ENCODE results near the gene ATP2C2.

The ATP2C2 gene

DNA sequence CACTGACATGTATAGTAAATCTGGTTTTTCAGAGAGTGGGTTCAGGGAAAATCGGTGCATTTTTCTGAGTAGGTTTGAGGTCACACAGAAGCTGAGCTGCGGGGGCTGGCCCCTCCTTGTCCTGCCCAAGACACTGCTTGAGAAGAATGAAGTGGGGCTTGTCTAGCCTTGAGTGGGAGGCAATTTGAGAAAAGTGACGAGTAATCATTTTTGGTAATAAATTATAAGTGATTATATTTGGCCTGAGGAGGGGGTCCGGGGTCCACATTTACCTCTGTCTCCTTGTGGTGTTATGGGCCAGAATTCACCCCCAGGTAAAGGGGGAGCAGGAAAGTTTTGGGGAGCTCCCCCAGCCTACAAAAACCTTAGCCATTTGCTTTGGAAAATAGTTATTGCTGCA is 45.6 kb upstream of the ATP2C2 start:
- Histone ChIP-seq H3K4me2 (ENCODE audit: low read depth, low read length, poor library complexity, severe bottlenecking) (no peak overlapping the region), H3K27me3 (ENCODE audit: low read length) (no peaks in the 10 kb centered on the region), H2AFZ (ENCODE audit: low read depth, low read length, severe bottlenecking) (no peak overlapping the region), H3K9ac (ENCODE audit: low read length) (no peak overlapping the region), H4K20me1 (ENCODE audit: low read depth, low read length) (no peaks in the 10 kb centered on the region), H3K27ac (ENCODE audit: low read depth, low read length) (no peak overlapping the region), H3F3A (ENCODE audit: insufficient read depth) (no peaks in the 10 kb centered on the region), H3K9me3 (ENCODE audit: insufficient read depth, low read length) (peaks cover 4% of the 10 kb centered on the region; the same call in 1 of the 2 replicates), H3K36me3 (ENCODE audit: low read length) (no peaks in the 10 kb centered on the region), H3K9me2 (replicated peaks; ENCODE audit: insufficient read depth, low read length) (no peaks in the 10 kb centered on the region), H3K79me2 (ENCODE audit: insufficient read depth, low read length) (no peaks in the 10 kb centered on the region), H3K4me3 (ENCODE audit: insufficient read depth, low read length, poor library complexity, severe bottlenecking) (no peak overlapping the region)
- TF ChIP-seq CTCF (IDR thresholded peaks at IDR 0.05; ENCODE audit: insufficient read depth, low read length, poor library complexity, severe bottlenecking) (no peak), EZH2phosphoT487 (conservative IDR thresholded peaks at IDR 0.05; ENCODE audit: low read length) (no peak)

DNA sequence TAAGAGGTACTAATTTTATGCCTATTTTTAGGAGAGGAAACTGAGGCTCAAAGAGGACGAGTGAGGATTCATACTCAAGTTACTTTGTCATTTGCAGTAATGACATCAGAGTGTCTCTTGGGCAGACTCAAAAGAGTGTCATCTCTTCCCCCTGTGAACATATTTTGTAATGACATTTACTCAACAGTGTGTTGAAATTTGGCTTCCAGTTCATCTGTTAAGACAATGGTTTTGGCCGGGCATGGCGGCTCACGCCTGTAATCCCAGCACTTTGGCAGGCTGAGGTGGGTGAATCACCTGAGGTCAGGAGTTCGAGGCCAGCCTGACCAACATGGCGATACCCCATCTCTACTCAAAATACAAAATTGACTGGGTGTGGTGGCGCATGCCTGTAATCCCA is 44.7 kb upstream of the ATP2C2 start:
- Histone ChIP-seq H2AFZ (ENCODE audit: low read depth, low read length, severe bottlenecking) (no peak overlapping the region), H3K27me3 (ENCODE audit: low read length) (no peaks in the 10 kb centered on the region), H3K9ac (ENCODE audit: low read length) (no peak overlapping the region), H3K4me2 (ENCODE audit: low read depth, low read length, poor library complexity, severe bottlenecking) (no peak overlapping the region), H3K9me2 (replicated peaks; ENCODE audit: insufficient read depth, low read length) (no peaks in the 10 kb centered on the region), H3F3A (ENCODE audit: insufficient read depth) (no peaks in the 10 kb centered on the region), H3K4me3 (ENCODE audit: insufficient read depth, low read length, poor library complexity, severe bottlenecking) (no peak overlapping the region), H3K9me3 (ENCODE audit: insufficient read depth, low read length) (no peaks in the 10 kb centered on the region), H3K79me2 (ENCODE audit: insufficient read depth, low read length) (no peaks in the 10 kb centered on the region), H3K27ac (ENCODE audit: low read depth, low read length) (no peak overlapping the region), H4K20me1 (ENCODE audit: low read depth, low read length) (no peaks in the 10 kb centered on the region), H3K36me3 (ENCODE audit: low read length) (no peaks in the 10 kb centered on the region)
- TF ChIP-seq CTCF (IDR thresholded peaks at IDR 0.05; ENCODE audit: insufficient read depth, low read length, poor library complexity, severe bottlenecking) (no peak), EZH2phosphoT487 (conservative IDR thresholded peaks at IDR 0.05; ENCODE audit: low read length) (no peak)

GRCh38 chr16:84324434-84325262 is 43.7 kb upstream of the ATP2C2 start:
- Histone ChIP-seq H3K79me2 (ENCODE audit: insufficient read depth, low read length) (no peaks in the 10 kb centered on the region), H3K4me3 (ENCODE audit: insufficient read depth, low read length, poor library complexity, severe bottlenecking) (no peak overlapping the region), H3K9me3 (ENCODE audit: insufficient read depth, low read length) (no peaks in the 10 kb centered on the region), H3K9ac (ENCODE audit: low read length) (no peak overlapping the region), H3K4me2 (ENCODE audit: low read depth, low read length, poor library complexity, severe bottlenecking) (no peak overlapping the region), H4K20me1 (ENCODE audit: low read depth, low read length) (no peaks in the 10 kb centered on the region), H2AFZ (ENCODE audit: low read depth, low read length, severe bottlenecking) (no peak overlapping the region), H3F3A (ENCODE audit: insufficient read depth) (no peaks in the 10 kb centered on the region), H3K36me3 (ENCODE audit: low read length) (no peaks in the 10 kb centered on the region), H3K9me2 (replicated peaks; ENCODE audit: insufficient read depth, low read length) (no peaks in the 10 kb centered on the region), H3K27ac (ENCODE audit: low read depth, low read length) (no peak overlapping the region), H3K27me3 (ENCODE audit: low read length) (no peaks in the 10 kb centered on the region)
- TF ChIP-seq EZH2phosphoT487 (conservative IDR thresholded peaks at IDR 0.05; ENCODE audit: low read length) (no peak), CTCF (IDR thresholded peaks at IDR 0.05; ENCODE audit: insufficient read depth, low read length, poor library complexity, severe bottlenecking) (no peak)

Measured in SU-DHL-6 (cell line).